HG03565 (cell line): ENCODE results near the gene DDI2.
"Not testable (repeated sequence)": the region's sequence is repeated elsewhere in the genome, so short reads cannot be mapped to it uniquely, and the experiment has no call there.

Source experiments
- ATAC-seq: cut with Tn5 transposase; IDR thresholded peaks from one replicate; pipeline ENCODE4 v1.9.1; 2021; ENCODE audit warnings: mild to moderate bottlenecking, moderate library complexity; ENCODE audit not compliant: unreplicated experiment

Gene DDI2

DNA sequence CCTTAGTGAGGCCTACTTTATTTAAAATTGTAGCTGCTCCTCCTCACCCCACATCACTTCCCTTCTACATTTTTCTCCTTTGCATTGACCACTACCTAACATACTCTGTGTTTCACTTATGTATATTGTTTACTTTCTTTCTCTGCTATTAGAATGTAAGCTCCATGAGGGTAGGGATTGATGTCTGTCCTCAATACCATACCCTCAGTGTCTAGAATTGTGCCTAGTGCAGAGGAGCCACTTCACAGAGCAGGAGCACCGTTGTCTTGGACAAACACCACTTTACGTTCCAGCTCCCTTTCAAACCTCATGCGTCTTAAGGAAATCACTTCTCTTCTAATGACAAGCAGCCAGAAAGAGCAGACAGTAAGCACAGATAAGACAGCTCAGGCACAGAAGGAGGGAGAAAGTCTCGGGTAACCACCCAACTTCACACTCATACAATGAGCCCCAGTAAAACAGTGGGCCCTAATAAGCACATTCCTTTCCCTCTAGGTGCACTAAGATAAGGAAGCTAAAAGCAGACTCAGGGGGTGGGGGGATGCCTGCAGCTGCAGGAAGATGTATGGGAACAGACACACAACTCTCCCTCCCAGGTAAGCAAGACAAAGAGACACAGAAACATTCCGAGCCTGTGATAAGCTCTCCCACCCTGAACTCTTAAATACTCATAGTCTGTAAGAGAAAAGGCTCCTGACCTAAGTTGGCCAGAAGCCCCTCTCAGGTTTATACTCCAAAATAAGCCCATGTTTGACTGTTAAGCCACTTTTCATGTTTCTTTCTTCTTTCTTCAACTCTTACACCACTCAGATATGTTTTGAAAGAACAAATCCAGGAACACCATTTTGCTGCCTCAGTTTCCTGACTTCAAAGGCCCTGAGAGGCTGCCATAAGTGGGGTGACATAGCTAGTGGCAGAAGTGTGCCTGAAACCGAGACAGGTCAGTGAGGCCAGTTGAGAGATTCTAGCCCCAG lies 59.7 kb downstream of the DDI2 start:
- no peak for ATAC-seq

GRCh38 chr1:15678578-15678977 lies 61.3 kb downstream of the DDI2 start:
- no peak for ATAC-seq

DNA sequence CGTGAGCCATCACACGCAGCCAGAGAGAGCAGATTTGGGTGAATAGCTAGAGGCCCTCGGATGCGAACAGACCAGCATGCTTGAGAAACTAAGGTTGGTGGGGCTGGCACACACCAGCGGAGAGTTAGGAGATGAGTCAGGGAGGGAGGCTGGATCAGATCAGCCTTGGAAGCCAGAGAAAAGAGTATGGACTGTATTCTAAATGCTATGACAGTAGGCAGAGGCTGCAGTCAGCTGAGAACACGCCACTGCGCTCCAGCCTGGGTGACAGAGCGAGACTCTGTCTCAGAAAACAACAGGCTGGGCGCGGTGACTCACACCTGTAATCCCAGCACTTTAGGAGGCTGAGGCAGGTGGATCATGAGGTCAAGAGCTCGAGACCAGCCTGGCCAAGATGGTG lies 62.9 kb downstream of the DDI2 start:
- no peak for ATAC-seq

GRCh38 chr1:15680561-15681348 lies 63.5 kb downstream of the DDI2 start:
- no peak for ATAC-seq

DNA sequence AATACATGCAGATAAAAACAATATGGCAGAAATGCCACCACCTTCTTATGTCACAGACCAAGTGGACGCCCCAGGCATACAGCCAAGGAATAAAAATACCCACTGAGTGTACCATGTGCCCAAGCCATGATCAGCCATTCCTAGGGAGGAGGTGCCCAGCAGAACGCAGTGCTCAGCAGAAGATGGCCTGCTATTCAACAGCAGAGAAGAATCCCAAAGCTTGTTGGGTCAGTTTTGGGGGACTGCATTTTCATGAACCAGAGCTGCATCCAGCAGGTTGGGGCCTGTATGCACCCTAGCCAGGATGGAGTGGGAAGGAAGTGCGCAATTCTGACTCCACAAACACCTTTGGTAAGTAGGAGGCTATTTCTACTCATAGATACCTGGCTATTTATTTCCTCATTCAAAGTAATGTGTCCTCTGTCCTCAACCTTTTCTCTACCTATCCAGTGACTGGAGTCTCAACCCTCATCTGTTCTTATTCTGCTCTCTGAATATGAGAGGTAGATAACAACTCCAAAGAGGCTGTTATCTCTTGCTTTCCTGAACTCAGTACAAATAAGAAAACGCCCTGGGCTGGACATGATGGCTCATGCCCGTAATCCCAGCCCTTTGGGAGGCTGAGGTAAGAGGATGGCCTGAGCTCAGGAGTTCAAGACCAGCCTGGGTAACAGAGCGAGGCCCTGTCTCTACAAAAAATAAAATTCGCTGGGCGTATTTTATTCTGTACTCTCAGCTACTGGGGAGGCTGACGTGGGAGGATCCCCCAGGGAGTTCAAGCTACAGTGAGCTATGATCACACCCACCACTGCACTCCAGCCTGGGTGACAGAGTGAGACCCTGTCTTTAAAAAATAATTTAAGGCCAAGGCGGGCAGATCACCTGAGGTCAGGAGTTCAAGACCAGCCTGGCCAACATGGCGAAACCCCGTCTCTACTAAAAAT lies 64.4 kb downstream of the DDI2 start:
- ATAC-seq, result no peak

GRCh38 chr1:15682936-15683341 lies 65.7 kb downstream of the DDI2 start:
- no peak for ATAC-seq

DNA sequence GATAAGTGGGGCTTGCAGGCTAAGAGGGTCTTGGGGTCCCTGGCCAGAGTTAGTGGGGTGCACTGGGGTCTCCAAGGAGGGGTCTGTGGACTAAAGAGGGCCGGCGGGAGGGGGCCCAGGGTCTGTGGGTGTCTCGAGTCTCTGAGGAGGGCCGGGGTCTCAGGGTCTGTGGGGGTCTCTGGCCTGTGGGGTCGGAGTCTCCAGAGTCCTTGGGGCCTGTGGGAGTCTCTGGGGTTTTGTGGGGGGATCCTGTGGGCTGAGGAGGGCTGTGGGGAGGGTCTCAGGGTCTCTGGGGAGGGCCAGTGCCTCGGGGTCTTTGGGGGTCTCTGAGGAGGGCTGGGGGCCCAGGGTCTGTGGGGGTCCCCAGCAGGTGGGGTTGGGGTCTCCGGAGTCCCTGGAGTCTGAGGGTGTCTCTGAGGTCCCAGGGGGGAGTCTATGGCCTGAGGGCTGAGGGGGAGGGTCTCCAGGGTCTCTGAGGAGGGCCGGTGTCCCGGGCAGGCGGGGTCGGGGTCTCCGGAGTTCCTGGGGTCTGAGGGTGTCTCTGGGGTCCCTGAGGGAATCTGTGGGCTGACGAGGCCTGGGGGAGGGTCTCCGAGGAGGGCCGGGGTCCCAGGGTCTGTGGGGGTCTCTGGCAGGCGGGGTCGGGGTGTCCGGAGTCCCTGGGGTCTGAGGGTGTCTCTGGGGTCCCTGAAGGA lies 66.2 kb downstream of the DDI2 start:
- ATAC-seq, result no peak

DNA sequence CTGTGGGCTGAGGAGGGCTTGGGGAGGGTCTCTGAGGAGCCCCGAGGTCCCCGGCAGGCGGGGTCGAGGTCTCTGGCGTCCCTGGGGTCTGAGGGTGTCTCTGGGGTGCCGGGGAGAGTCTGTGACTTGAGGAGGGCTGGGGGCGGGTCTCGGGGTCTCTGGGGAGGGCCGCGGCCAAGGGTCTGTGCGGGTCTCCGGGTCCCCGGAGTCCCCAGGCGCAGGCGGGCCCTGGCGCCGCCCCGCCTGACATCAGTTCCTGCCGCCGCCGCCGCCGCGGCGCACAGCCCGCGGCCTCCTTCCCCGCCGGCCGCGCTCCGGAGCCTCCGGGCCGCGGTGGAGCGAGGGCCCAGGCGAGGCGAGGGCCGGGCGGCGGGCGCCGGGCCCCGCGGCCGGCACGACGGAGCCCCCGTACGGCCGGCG lies 66.8 kb downstream of the DDI2 start, which contains the start of gene PLEKHM2:
Gene PLEKHM2, plus strand, starts transcription at position 279 of the 420 bp plus-strand sequence. CDS start 239 bp downstream, outside the sequence.
- no peak for ATAC-seq

GRCh38 chr1:15684468-15685291 lies 67.4 kb downstream of the DDI2 start:
- ATAC-seq, result no peak

DNA sequence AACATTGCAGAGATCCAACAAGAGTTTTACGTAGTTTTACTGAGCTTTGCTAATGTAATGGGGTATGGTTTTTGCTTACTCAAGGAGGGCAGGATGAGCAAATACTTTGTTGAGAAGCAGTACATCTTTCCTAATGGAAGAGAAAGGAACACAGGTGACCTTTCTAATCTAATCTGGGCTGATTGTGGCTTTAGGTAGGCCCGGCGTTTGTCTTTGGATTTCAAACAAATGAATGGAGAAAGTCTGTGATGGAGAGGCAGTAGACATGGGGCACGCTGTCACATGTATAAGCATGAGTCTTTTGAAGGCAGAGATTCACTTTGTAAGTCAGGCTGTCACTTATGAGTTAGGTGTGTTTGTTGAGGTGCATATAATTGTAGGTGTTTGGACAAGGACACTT lies 68.6 kb downstream of the DDI2 start:
- ATAC-seq, result no peak

DNA sequence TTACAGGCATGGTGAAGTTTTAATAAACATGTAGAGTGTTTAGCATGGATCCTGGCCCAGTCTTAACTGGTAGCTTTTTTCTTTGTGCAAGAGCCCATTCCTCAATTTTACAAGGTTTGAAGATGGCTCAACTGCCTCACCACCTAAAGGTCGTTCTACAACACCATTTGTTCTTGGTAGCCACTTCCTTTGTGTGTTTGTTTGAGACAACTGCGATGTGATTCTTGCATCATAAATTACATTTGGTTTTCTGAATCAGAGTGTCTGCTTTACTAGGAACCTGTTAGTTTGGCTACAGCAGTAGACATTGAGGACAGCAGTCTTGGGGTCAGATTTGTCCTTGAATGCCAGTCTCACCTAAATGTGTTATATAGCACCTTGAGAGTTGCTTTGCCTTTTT lies 70.2 kb downstream of the DDI2 start:
- no peak for ATAC-seq

DNA sequence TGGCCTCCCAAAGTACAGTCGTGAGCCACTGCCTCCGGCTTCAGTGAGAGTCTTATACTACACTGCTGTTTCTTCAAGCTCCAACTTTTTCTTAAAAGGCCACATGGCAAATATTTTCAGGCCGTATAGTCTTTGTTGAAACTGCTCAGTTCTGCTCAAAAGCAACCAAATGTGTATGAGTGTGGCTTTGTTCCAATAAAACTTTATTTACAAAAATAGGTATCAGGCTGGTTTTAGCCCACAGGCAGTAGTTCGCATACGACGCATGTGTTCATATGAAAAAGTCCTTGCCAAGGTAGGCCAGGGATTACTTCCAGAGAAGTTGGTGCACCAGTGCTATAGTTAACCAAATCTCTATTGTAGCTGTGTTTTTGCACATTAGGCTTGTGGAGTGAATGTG lies 73.1 kb downstream of the DDI2 start:
- ATAC-seq, result no peak

DNA sequence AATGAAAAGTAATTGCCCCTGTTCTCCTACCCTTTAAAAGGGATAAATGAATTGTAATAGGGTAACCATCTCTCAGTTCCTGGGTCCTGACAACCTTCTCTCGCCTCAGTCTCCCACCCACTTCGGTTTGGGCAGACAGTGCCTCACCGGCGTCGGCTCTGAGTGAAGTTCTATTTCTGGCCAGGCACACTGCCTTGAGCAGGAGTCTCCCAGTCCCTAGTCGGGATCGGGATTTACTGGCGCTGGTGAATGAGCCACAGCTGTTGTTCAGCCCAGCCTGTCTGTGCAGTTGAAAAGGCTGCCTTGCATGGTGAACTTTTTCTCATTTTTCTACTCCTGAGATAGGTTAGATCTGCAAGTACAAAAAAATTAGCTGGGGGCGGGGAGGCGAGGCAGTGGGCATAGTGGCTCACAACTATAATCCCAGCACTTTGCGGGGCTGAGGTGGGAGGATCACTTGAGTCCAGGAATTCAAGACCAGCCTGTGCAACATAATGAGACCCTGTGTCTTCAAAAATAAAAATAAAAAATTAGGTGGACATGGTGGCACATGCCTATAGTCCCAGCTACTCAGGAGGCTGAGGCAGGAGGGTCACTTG lies 74.3 kb downstream of the DDI2 start:
- no peak for ATAC-seq

GRCh38 chr1:15692121-15692682 lies 74.9 kb downstream of the DDI2 start:
- ATAC-seq, result no peak

GRCh38 chr1:15693371-15693770 lies 76.1 kb downstream of the DDI2 start:
- no peak for ATAC-seq

- peak; percentile 80 for ATAC-seq
These were observed 79.8 kb downstream of the DDI2 start for GRCh38 chr1:15696956-15697521.

DNA sequence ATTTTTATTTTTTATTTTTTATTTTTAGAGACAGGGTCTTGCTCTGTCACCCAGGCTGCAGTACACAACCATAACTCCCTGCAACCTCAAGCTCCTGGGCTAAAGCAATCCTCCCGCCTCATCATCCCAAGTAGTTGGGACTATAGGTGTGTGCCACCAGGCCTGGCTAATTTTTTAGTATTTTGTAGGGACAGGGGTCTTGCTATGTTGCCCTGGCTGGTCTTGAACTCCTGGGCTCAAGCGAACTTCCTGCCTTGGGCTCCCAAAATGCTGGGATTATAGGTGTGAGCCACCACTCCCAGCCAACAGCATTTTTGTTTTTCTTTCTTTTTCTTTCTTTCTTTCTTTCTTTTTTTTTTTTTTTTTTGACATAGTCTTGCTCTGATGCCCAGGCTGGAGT lies 80.9 kb downstream of the DDI2 start:
- no peak for ATAC-seq

- ATAC-seq, result not testable (repeated sequence)
These were observed 82.1 kb downstream of the DDI2 start for GRCh38 chr1:15699321-15699720.
